Ovary (tissue), 3 donors: Measurements from ENCODE around the gene CEP85L.

Experiments used
- EP300 ChIP-seq: sonication (generic); formaldehyde crosslinking; IDR thresholded peaks from one replicate; pipeline ENCODE4 v1.6.1; 2017; ENCODE audit warnings: antibody characterized with exemption
- POLR2A ChIP-seq: fragments of 450-650 bp; IDR thresholded peaks from one replicate; pipeline ENCODE4 v1.6.1; 2017; ENCODE audit warnings: antibody characterized with exemption, mild to moderate bottlenecking, moderate library complexity
- TF ChIP-seq, protein P1 (sequence below), 3 donors: fragments of 450-650 bp in 2 of 3; fragments of 200-600 bp in 1 of 3; IDR thresholded peaks; one replicate each; pipeline versions ENCODE4 v1.5.1 to v1.8.0; 2016 to 2022; ENCODE audit warnings: antibody characterized with exemption in 3 of 3, mild to moderate bottlenecking in 1 of 3
- donor health status: DM: no; HTN: no; CAD: no.

DNA sequence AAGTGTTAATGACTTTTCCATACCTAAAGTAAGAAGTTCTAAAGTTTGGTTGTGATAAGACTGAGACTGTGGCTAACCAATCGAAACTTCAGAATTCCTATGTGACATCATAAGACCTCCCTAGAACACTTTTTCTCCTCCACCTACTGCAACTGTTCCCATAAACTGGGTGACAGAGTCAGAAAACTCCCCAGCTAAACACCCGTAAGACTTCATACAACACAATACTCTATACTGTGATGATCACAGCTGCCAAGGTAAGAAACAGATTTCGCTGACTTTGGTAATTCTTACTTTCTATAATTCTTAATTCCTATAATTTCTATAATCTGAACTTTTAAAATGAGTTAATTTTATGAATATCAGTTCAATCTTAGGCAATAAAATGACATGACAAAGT is 103.3 kb downstream of the CEP85L start, which contains the start of gene PLN:
- TF ChIP-seq, protein P1, sequence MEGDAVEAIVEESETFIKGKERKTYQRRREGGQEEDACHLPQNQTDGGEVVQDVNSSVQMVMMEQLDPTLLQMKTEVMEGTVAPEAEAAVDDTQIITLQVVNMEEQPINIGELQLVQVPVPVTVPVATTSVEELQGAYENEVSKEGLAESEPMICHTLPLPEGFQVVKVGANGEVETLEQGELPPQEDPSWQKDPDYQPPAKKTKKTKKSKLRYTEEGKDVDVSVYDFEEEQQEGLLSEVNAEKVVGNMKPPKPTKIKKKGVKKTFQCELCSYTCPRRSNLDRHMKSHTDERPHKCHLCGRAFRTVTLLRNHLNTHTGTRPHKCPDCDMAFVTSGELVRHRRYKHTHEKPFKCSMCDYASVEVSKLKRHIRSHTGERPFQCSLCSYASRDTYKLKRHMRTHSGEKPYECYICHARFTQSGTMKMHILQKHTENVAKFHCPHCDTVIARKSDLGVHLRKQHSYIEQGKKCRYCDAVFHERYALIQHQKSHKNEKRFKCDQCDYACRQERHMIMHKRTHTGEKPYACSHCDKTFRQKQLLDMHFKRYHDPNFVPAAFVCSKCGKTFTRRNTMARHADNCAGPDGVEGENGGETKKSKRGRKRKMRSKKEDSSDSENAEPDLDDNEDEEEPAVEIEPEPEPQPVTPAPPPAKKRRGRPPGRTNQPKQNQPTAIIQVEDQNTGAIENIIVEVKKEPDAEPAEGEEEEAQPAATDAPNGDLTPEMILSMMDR (IDR thresholded peaks at IDR 0.05): no peak
- TF ChIP-seq POLR2A (no peak), EP300 (no peak)
